ENCODE data around the gene KCNQ1.
A peak's percentile ranks its signal among the peaks of the same experiment; 100 is the strongest.

The KCNQ1 gene

GRCh38 chr11:2818503-2818902, 373.7 kb downstream of the KCNQ1 start:
- peaks cover 5% of the 10 kb centered on the region; the same call in 1 of the 2 replicates for H3K9me3 ChIP-seq (ENCODE audit: control insufficient read depth, insufficient read depth, low read length)

DNA sequence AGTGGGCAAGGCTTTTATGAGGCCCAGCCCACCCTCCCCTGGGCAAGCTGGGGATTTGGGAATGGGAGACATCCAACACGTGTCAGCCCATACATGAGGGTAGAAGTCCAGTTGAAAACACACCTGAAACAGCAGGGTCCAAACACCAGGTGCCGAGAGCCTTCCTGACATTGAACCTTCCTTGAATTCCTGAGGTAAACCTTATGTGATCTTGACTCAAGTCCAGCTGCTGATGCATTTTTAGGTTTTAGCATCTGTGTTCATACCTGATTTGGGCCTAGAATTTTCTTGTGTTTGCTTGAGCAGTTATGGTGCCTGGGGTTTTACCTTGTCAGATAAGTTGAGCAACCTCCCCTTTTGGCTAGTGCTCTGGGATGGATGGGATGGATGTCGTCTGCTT, 374.5 kb downstream of the KCNQ1 start:
- Histone ChIP-seq H3K27me3 (ENCODE audit: control insufficient read depth, insufficient read depth, low read length) (peaks cover 53% of the 10 kb centered on the region), H3K9ac (ENCODE audit: low read depth, low read length) (no peak overlapping the region)

More at GRCh38 chr11:2818503-2818902, 373.7 kb downstream of the KCNQ1 start:
- Histone ChIP-seq H3K36me3 (ENCODE audit: control insufficient read depth, insufficient read depth, low read length) (no peaks in the 10 kb centered on the region), H3K9ac (ENCODE audit: low read depth, low read length) (no peak overlapping the region), H3K27ac (ENCODE audit: low read depth, low read length) (no peak overlapping the region), H3K4me3 (ENCODE audit: low read depth, low read length) (no peak overlapping the region), H3K4me1 (ENCODE audit: control insufficient read depth, insufficient read depth, low read length) (peaks cover 4% of the 10 kb centered on the region; the same call in 1 of the 2 replicates), H3K27me3 (ENCODE audit: control insufficient read depth, insufficient read depth, low read length) (peaks cover 58% of the 10 kb centered on the region)

GRCh38 chr11:2820976-2821375, 376.2 kb downstream of the KCNQ1 start:
- Histone ChIP-seq H3K9me3 (ENCODE audit: control insufficient read depth, insufficient read depth, low read length) (peaks cover 5% of the 10 kb centered on the region; the same call in 1 of the 2 replicates), H3K27me3 (ENCODE audit: control insufficient read depth, insufficient read depth, low read length) (peaks cover 49% of the 10 kb centered on the region)

More for the DNA sequence above, 374.5 kb downstream of the KCNQ1 start:
- Histone ChIP-seq H3K36me3 (ENCODE audit: control insufficient read depth, insufficient read depth, low read length) (no peaks in the 10 kb centered on the region), H3K4me3 (ENCODE audit: low read depth, low read length) (no peak overlapping the region), H3K4me1 (ENCODE audit: control insufficient read depth, insufficient read depth, low read length) (peaks cover 4% of the 10 kb centered on the region; the same call in 1 of the 2 replicates), H3K9me3 (ENCODE audit: control insufficient read depth, insufficient read depth, low read length) (peaks cover 5% of the 10 kb centered on the region; the same call in 1 of the 2 replicates), H3K27ac (ENCODE audit: low read depth, low read length) (no peak overlapping the region)

DNA sequence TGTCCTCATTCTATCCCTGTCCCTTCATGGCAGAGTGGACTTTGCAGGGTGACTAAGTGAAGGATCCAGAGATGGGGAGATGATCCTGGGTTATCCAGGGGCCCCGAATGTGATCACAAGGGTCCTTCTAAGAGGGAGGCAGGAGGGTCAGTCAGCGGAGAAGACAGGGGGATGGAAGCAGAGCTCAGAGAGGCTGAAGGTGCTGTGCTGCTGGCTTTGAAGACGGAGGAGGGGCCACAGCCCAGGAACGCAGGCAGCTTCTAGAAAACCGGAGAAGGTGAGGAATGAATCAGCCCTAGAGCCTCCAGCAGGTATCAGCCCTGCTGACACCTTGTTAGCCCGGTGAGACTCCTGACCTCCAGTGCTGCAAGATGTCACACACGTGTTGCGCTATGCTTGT, 377.1 kb downstream of the KCNQ1 start:
- peaks cover 17% of the 10 kb centered on the region for H3K4me1 ChIP-seq (ENCODE audit: control insufficient read depth, insufficient read depth, low read length)
- H3K36me3 ChIP-seq (ENCODE audit: control insufficient read depth, insufficient read depth, low read length), result no peaks in the 10 kb centered on the region
- no peak overlapping the region for H3K4me3 ChIP-seq (ENCODE audit: low read depth, low read length)
- H3K9me3 ChIP-seq (ENCODE audit: control insufficient read depth, insufficient read depth, low read length), result peaks cover 5% of the 10 kb centered on the region; the same call in 1 of the 2 replicates
- H3K27ac ChIP-seq (ENCODE audit: low read depth, low read length), result no peak overlapping the region
- no peak overlapping the region for H3K9ac ChIP-seq (ENCODE audit: low read depth, low read length)
- H3K27me3 ChIP-seq (ENCODE audit: control insufficient read depth, insufficient read depth, low read length), result peaks cover 45% of the 10 kb centered on the region

More at GRCh38 chr11:2820976-2821375, 376.2 kb downstream of the KCNQ1 start:
- H3K27ac ChIP-seq (ENCODE audit: low read depth, low read length), result no peak overlapping the region
- H3K4me3 ChIP-seq (ENCODE audit: low read depth, low read length), result no peak overlapping the region
- H3K36me3 ChIP-seq (ENCODE audit: control insufficient read depth, insufficient read depth, low read length), result no peaks in the 10 kb centered on the region
- H3K4me1 ChIP-seq (ENCODE audit: control insufficient read depth, insufficient read depth, low read length), result peaks cover 9% of the 10 kb centered on the region
- no peak overlapping the region for H3K9ac ChIP-seq (ENCODE audit: low read depth, low read length)

GRCh38 chr11:2824851-2825250, 380.0 kb downstream of the KCNQ1 start:
- Histone ChIP-seq H3K27me3 (ENCODE audit: control insufficient read depth, insufficient read depth, low read length) (peaks cover 51% of the 10 kb centered on the region), H3K9me3 (ENCODE audit: control insufficient read depth, insufficient read depth, low read length) (peaks cover 12% of the 10 kb centered on the region; the same call in 1 of the 2 replicates), H3K4me1 (ENCODE audit: control insufficient read depth, insufficient read depth, low read length) (peaks cover 13% of the 10 kb centered on the region), H3K36me3 (ENCODE audit: control insufficient read depth, insufficient read depth, low read length) (no peaks in the 10 kb centered on the region), H3K9ac (ENCODE audit: low read depth, low read length) (no peak overlapping the region), H3K27ac (ENCODE audit: low read depth, low read length) (no peak overlapping the region), H3K4me3 (ENCODE audit: low read depth, low read length) (no peak overlapping the region)

GRCh38 chr11:2825261-2825888, 380.6 kb downstream of the KCNQ1 start:
- peaks cover 12% of the 10 kb centered on the region; the same call in 1 of the 2 replicates for H3K9me3 ChIP-seq (ENCODE audit: control insufficient read depth, insufficient read depth, low read length)
- H3K4me1 ChIP-seq (ENCODE audit: control insufficient read depth, insufficient read depth, low read length), result peaks cover 13% of the 10 kb centered on the region
- no peaks in the 10 kb centered on the region for H3K36me3 ChIP-seq (ENCODE audit: control insufficient read depth, insufficient read depth, low read length)
- no peak overlapping the region for H3K9ac ChIP-seq (ENCODE audit: low read depth, low read length)
- peak overlapping the region; percentile 66 for H3K27ac ChIP-seq (ENCODE audit: low read depth, low read length)
- no peak overlapping the region for H3K4me3 ChIP-seq (ENCODE audit: low read depth, low read length)
- peaks cover 51% of the 10 kb centered on the region for H3K27me3 ChIP-seq (ENCODE audit: control insufficient read depth, insufficient read depth, low read length)

- Histone ChIP-seq H3K9me3 (ENCODE audit: control insufficient read depth, insufficient read depth, low read length) (peaks cover 12% of the 10 kb centered on the region; the same call in 1 of the 2 replicates), H3K9ac (ENCODE audit: low read depth, low read length) (no peak overlapping the region), H3K4me1 (ENCODE audit: control insufficient read depth, insufficient read depth, low read length) (peaks cover 13% of the 10 kb centered on the region), H3K36me3 (ENCODE audit: control insufficient read depth, insufficient read depth, low read length) (no peaks in the 10 kb centered on the region), H3K27ac (ENCODE audit: low read depth, low read length) (peak overlapping the region; percentile 66), H3K4me3 (ENCODE audit: low read depth, low read length) (no peak overlapping the region; the same call in 1 of the 2 replicates), H3K27me3 (ENCODE audit: control insufficient read depth, insufficient read depth, low read length) (peaks cover 51% of the 10 kb centered on the region)
Observed at GRCh38 chr11:2825889-2826678, 381.3 kb downstream of the KCNQ1 start.

GRCh38 chr11:2826679-2827056, 381.9 kb downstream of the KCNQ1 start:
- H3K4me3 ChIP-seq (ENCODE audit: low read depth, low read length), result no peak overlapping the region
- H3K9me3 ChIP-seq (ENCODE audit: control insufficient read depth, insufficient read depth, low read length), result peaks cover 12% of the 10 kb centered on the region; the same call in 1 of the 2 replicates
- H3K27me3 ChIP-seq (ENCODE audit: control insufficient read depth, insufficient read depth, low read length), result peaks cover 50% of the 10 kb centered on the region
- H3K4me1 ChIP-seq (ENCODE audit: control insufficient read depth, insufficient read depth, low read length), result peaks cover 13% of the 10 kb centered on the region
- H3K36me3 ChIP-seq (ENCODE audit: control insufficient read depth, insufficient read depth, low read length), result no peaks in the 10 kb centered on the region
- no peak overlapping the region for H3K9ac ChIP-seq (ENCODE audit: low read depth, low read length)
- H3K27ac ChIP-seq (ENCODE audit: low read depth, low read length), result peak overlapping the region; percentile 66

DNA sequence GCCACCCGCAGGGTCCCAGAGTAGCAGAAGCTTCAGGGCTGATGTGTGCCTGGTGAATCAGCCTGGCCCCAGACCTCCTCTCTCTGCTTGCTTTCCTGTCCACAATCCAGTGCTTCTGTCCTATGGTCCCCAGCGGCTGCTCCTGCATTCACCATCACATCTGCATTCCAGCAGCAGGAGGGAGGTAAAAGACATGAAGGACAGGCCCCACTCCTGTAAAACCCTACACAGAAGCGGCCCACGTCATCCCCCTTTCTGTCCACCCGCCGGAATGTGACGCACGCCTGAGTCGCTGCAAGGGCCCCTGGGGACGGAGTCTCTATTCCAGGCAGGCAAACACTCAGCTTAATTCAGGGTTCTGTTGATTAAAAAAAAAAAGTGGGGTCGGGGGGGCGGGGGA, 382.4 kb downstream of the KCNQ1 start:
- H3K4me3 ChIP-seq (ENCODE audit: low read depth, low read length), result no peak overlapping the region
- H3K27ac ChIP-seq (ENCODE audit: low read depth, low read length), result no peak overlapping the region
- peaks cover 12% of the 10 kb centered on the region; the same call in 1 of the 2 replicates for H3K9me3 ChIP-seq (ENCODE audit: control insufficient read depth, insufficient read depth, low read length)
- H3K9ac ChIP-seq (ENCODE audit: low read depth, low read length), result no peak overlapping the region
- peaks cover 13% of the 10 kb centered on the region for H3K4me1 ChIP-seq (ENCODE audit: control insufficient read depth, insufficient read depth, low read length)
- H3K36me3 ChIP-seq (ENCODE audit: control insufficient read depth, insufficient read depth, low read length), result no peaks in the 10 kb centered on the region
- H3K27me3 ChIP-seq (ENCODE audit: control insufficient read depth, insufficient read depth, low read length), result peaks cover 46% of the 10 kb centered on the region

GRCh38 chr11:2827792-2828191, 383.0 kb downstream of the KCNQ1 start:
- Histone ChIP-seq H3K27ac (ENCODE audit: low read depth, low read length) (no peak overlapping the region), H3K27me3 (ENCODE audit: control insufficient read depth, insufficient read depth, low read length) (peaks cover 43% of the 10 kb centered on the region), H3K4me3 (ENCODE audit: low read depth, low read length) (no peak overlapping the region), H3K9me3 (ENCODE audit: control insufficient read depth, insufficient read depth, low read length) (peaks cover 10% of the 10 kb centered on the region; the same call in 1 of the 2 replicates), H3K36me3 (ENCODE audit: control insufficient read depth, insufficient read depth, low read length) (no peaks in the 10 kb centered on the region), H3K9ac (ENCODE audit: low read depth, low read length) (no peak overlapping the region), H3K4me1 (ENCODE audit: control insufficient read depth, insufficient read depth, low read length) (peaks cover 13% of the 10 kb centered on the region)
